Stimulated activated CD4-positive, alpha-beta T cell treated with anti-CD3 and anti-CD28 coated beads, Interleukin-12 subunit alpha, Interleukin-12 subunit beta, amount 100 ng/mL, for 4 hours (primary cell): ENCODE measurements around the gene ACOT4.
A peak's percentile ranks its signal among the peaks of the same experiment; 100 is the strongest.
"Not testable (repeated sequence)": the region's sequence is repeated elsewhere in the genome, so short reads cannot be mapped to it uniquely, and the experiment has no call there.

Experiments
- DNase-seq: peaks from one replicate; pipeline ENCODE4 v3.0.0-alpha.2; 2020

The ACOT4 gene

GRCh38 chr14:73591690-73592449 is at the start of gene ACOT4:
Gene ACOT4 (plus strand): TSS chr14:73591873. CDS start chr14:73591960, 87 bp downstream.
- peak; percentile 50 for DNase-seq

- not testable (repeated sequence) for DNase-seq
Observed at GRCh38 chr14:73542961-73543360, 48.7 kb upstream of the ACOT4 start.

- DNase-seq, result not testable (repeated sequence)
Observed at GRCh38 chr14:73545353-73545752, 46.3 kb upstream of the ACOT4 start.

GRCh38 chr14:73549097-73549496 is 42.6 kb upstream of the ACOT4 start:
- not testable (repeated sequence) for DNase-seq

GRCh38 chr14:73549889-73550524 is 41.7 kb upstream of the ACOT4 start:
- DNase-seq, result not testable (repeated sequence)

GRCh38 chr14:73553845-73554244 is 37.8 kb upstream of the ACOT4 start:
- DNase-seq, result no peak

GRCh38 chr14:73557201-73557600 is 34.5 kb upstream of the ACOT4 start:
- not testable (repeated sequence) for DNase-seq

GRCh38 chr14:73558238-73558637 is 33.4 kb upstream of the ACOT4 start:
- not testable (repeated sequence) for DNase-seq

GRCh38 chr14:73562256-73562655 is 29.4 kb upstream of the ACOT4 start:
- DNase-seq, result not testable (repeated sequence)

GRCh38 chr14:73562696-73563095 is 29.0 kb upstream of the ACOT4 start:
- DNase-seq, result not testable (repeated sequence)

GRCh38 chr14:73566431-73566830 is 25.2 kb upstream of the ACOT4 start:
- DNase-seq, result not testable (repeated sequence)

- DNase-seq, result not testable (repeated sequence)
Observed at GRCh38 chr14:73566935-73567334, 24.7 kb upstream of the ACOT4 start.

- DNase-seq, result no peak
Observed at GRCh38 chr14:73567358-73567757, 24.3 kb upstream of the ACOT4 start.

GRCh38 chr14:73567951-73568885 is 23.5 kb upstream of the ACOT4 start:
- DNase-seq, result peak; percentile 14

- DNase-seq, result not testable (repeated sequence)
Observed at GRCh38 chr14:73568886-73569184, 22.8 kb upstream of the ACOT4 start.

GRCh38 chr14:73569185-73569958 is 22.3 kb upstream of the ACOT4 start, which contains the start of gene ACOT2:
Gene ACOT2 (plus strand): TSS chr14:73569213. CDS start chr14:73569241, 28 bp downstream.
- DNase-seq, result peak; percentile 84

- DNase-seq, result peak; percentile 55
Observed at GRCh38 chr14:73570913-73571312, 20.8 kb upstream of the ACOT4 start.

GRCh38 chr14:73573034-73573433 is 18.6 kb upstream of the ACOT4 start:
- not testable (repeated sequence) for DNase-seq

GRCh38 chr14:73573740-73574139 is 17.9 kb upstream of the ACOT4 start:
- DNase-seq, result not testable (repeated sequence)

GRCh38 chr14:73574251-73574650 is 17.4 kb upstream of the ACOT4 start:
- DNase-seq, result not testable (repeated sequence)

- DNase-seq, result no peak
Observed at GRCh38 chr14:73576391-73576790, 15.3 kb upstream of the ACOT4 start.

- not testable (repeated sequence) for DNase-seq
Observed at GRCh38 chr14:73577214-73577613, 14.5 kb upstream of the ACOT4 start.
